A549 (cell line): ENCODE measurements around the gene NR1H2. TPM values are rescaled to one million over a fixed set of nuclear protein-coding genes. Genes with fewer than 3 reads are reported as not detected.

Source experiments
- ATAC-seq, 2 experiments: fragments of 200-7000 bp in 1 of 2; fragments of >200 bp in 1 of 2; cut with Nextera tagmentation in 1 of 2; cut with Tn5 transposase in 1 of 2; 3 replicates each; pipeline versions ENCODE4 v1.8.0 to v1.9.1; 2018 to 2020; ENCODE audit warnings: mild to moderate bottlenecking in 1 of 2, moderate library complexity in 1 of 2
- CTCF ChIA-PET: fragments of 300-600 bp; sonication (Branson Sonifier 250); formaldehyde crosslinking; extraction: SDS; loops from one replicate; lab custom pipeline; 2021; ENCODE audit warnings: antibody characterized with exemption, inconsistent platforms; lab: Yijun Ruan, JAX
- POLR2A ChIA-PET: fragments of 350-600 bp; formaldehyde crosslinking; extraction: SDS; loops from one replicate; lab custom pipeline; 2021; ENCODE audit warnings: antibody characterized with exemption, inconsistent platforms; lab: Yijun Ruan, JAX
- DNase-seq, 2 experiments: peaks; one replicate each; pipeline versions ENCODE4 v3.0.0 to v3.0.0-alpha.2; 2011 to 2016; ENCODE audit warnings: low read depth in 1 of 2, low spot score in 1 of 2
- FAIRE-seq: peaks from 2 replicates; lab custom pipeline; 2011; peaks lifted over from hg19 to GRCh38; lab: Jason Lieb, UNC
- H3K27ac ChIP-seq, 2 experiments: fragments of >200 bp; sonication (Bioruptor Twin); formaldehyde crosslinking; 3 replicates each; pipeline ENCODE4 v1.5.1; 2016 to 2017
- H3K4me1 ChIP-seq: fragments of >200 bp; sonication (Bioruptor Twin); formaldehyde crosslinking; 3 replicates; pipeline ENCODE4 v1.6.1; 2016
- H3K4me2 ChIP-seq: fragments of >200 bp; sonication (Bioruptor Twin); formaldehyde crosslinking; 3 replicates; pipeline ENCODE4 v1.6.1; 2016
- H3K4me3 ChIP-seq: fragments of >200 bp; sonication (Bioruptor Twin); formaldehyde crosslinking; 3 replicates; pipeline ENCODE4 v1.5.1; 2016
- H3K9me3 ChIP-seq: fragments of >200 bp; sonication (Bioruptor Twin); formaldehyde crosslinking; 3 replicates; pipeline ENCODE4 v1.6.1; 2016
- CEBPB ChIP-seq, 2 experiments: fragments of >200 bp in 1 of 2; sonication (Bioruptor Twin) in 1 of 2; formaldehyde crosslinking in 1 of 2; IDR thresholded peaks; 2 replicates each; pipeline ENCODE4 v1.6.1; 2012 to 2016
- CHD4 ChIP-seq: fragments of 200-600 bp; sonication (generic); IDR thresholded peaks from 2 replicates; pipeline ENCODE4 v1.6.1; 2016; ENCODE audit warnings: antibody characterized with exemption, mild to moderate bottlenecking, borderline replicate concordance
- CTCF ChIP-seq: fragments of >200 bp; sonication (Bioruptor Twin); formaldehyde crosslinking; IDR thresholded peaks from 3 replicates; pipeline ENCODE4 v1.5.1; 2016
- FOSB ChIP-seq: fragments of 250-450 bp; sonication (Bioruptor Pico); IDR thresholded peaks from 2 replicates; pipeline ENCODE4 v1.5.0; 2020; ENCODE audit warnings: mild to moderate bottlenecking, moderate library complexity
- FOXS1 ChIP-seq: fragments of 250-450 bp; sonication (Bioruptor Pico); IDR thresholded peaks from 2 replicates; pipeline ENCODE4 v1.5.0; 2020; ENCODE audit warnings: mild to moderate bottlenecking, moderate library complexity
- HES2 ChIP-seq: fragments of >200 bp; sonication (Bioruptor Twin); formaldehyde crosslinking; IDR thresholded peaks from 2 replicates; pipeline ENCODE4 v1.6.1; 2016
- HEYL ChIP-seq: fragments of 250-450 bp; sonication (Bioruptor Pico); IDR thresholded peaks from 2 replicates; pipeline ENCODE4 v1.8.0; 2021; ENCODE audit warnings: mild to moderate bottlenecking, moderate library complexity
- HOXB13 ChIP-seq: fragments of 250-450 bp; sonication (Bioruptor Pico); IDR thresholded peaks from 2 replicates; pipeline ENCODE4 v1.5.0; 2020; ENCODE audit warnings: low read depth, mild to moderate bottlenecking, moderate library complexity
- JUN ChIP-seq, 2 experiments: fragments of >200 bp; sonication (Bioruptor Twin); formaldehyde crosslinking; IDR thresholded peaks; 2 replicates in 1 of 2; 3 replicates in 1 of 2; pipeline ENCODE4 v1.6.1; 2016 to 2017
- MAZ ChIP-seq: fragments of 150-350 bp; IDR thresholded peaks from 2 replicates; pipeline ENCODE4 v1.6.1; 2014; ENCODE audit warnings: antibody characterized with exemption, low read depth, low read length, borderline replicate concordance
- NPAS2 ChIP-seq: fragments of 250-450 bp; sonication (Bioruptor Pico); IDR thresholded peaks from 2 replicates; pipeline ENCODE4 v1.8.0; 2022; ENCODE audit warnings: mild to moderate bottlenecking, moderate library complexity, borderline replicate concordance
- NR3C1 ChIP-seq: fragments of >200 bp; sonication (Bioruptor Twin); formaldehyde crosslinking; IDR thresholded peaks from 3 replicates; pipeline ENCODE4 v1.6.1; 2017
- PBX3 ChIP-seq: IDR thresholded peaks from 2 replicates; pipeline ENCODE4 v1.6.1; 2012
- POLR2A ChIP-seq: IDR thresholded peaks from 2 replicates; pipeline ENCODE4 v1.6.1; 2012; ENCODE audit warnings: mild to moderate bottlenecking, low read length
- POLR2AphosphoS2 ChIP-seq: conservative IDR thresholded peaks from 2 replicates; pipeline ENCODE4 v1.6.1; 2012; ENCODE audit warnings: low read length, improper control_type of control experiment, inconsistent platforms
- RAD21 ChIP-seq, 2 experiments: fragments of >200 bp in 1 of 2; sonication (Bioruptor Twin) in 1 of 2; formaldehyde crosslinking in 1 of 2; IDR thresholded peaks in 1 of 2; conservative IDR thresholded peaks in 1 of 2; 2 replicates in 1 of 2; 3 replicates in 1 of 2; pipeline ENCODE4 v1.6.1; 2012 to 2018; ENCODE audit warnings: inconsistent platforms in 1 of 2
- RNF2 ChIP-seq: fragments of 200-600 bp; sonication (generic); IDR thresholded peaks from 2 replicates; pipeline ENCODE4 v1.6.1; 2016; ENCODE audit warnings: low read depth, mild to moderate bottlenecking, antibody characterized with exemption, moderate library complexity, borderline replicate concordance
- TFCP2L1 ChIP-seq: fragments of 250-450 bp; sonication (Bioruptor Pico); IDR thresholded peaks from 2 replicates; pipeline ENCODE4 v1.5.0; 2021; ENCODE audit warnings: mild to moderate bottlenecking
- TP53 ChIP-seq: fragments of 250-450 bp; sonication (Bioruptor Pico); IDR thresholded peaks from 2 replicates; pipeline ENCODE4 v1.5.0; 2021; ENCODE audit warnings: mild to moderate bottlenecking, moderate library complexity
- ZFP36 ChIP-seq: fragments of 450-650 bp; IDR thresholded peaks from 2 replicates; pipeline ENCODE4 v1.6.1; 2014; ENCODE audit warnings: borderline replicate concordance; ENCODE audit not compliant: partially characterized antibody
- ZNF302 ChIP-seq: fragments of 250-450 bp; sonication (Bioruptor Pico); IDR thresholded peaks from 2 replicates; pipeline ENCODE4 v1.9.0; 2021; ENCODE audit warnings: inconsistent platforms, mild to moderate bottlenecking, moderate library complexity
- WGBS: methylation state at CpG from one replicate; pipeline ENCODE4 v1.1.6; 2017; ENCODE audit errors: missing lambda C conversion rate; 5-methylcytosine and 5-hydroxymethylcytosine counted together
- polyA plus RNA-seq, 4 experiments: library from polyadenylated mRNA; depleted of rRNA in 3 of 4; stranded (reverse); fragments of >200 nt; fragmentation: RNase III in 1 of 4; extraction: RNeasy Plus Mini Kit Qiagen cat#74134 plus additional on column Dnase treatment in 1 of 4; gene quantifications; 2 replicates in 3 of 4; 3 replicates in 1 of 4; pipeline ENCODE4 v1.2.3, GENCODE V29; 2011 to 2017

The NR1H2 gene
- polyA plus RNA-seq, 2 of the 4 experiments (the other 2 are of a cell fraction) = 39.3 to 67.0 TPM

GRCh38 chr19:50330365-50331078 is 45.7 kb upstream of the NR1H2 start:
- WGBS = 4% methylated on average over 45 of the region's 48 CpGs
- CTCF ChIA-PET = interaction anchor here (1.1 to 1.7 kb wide), 3 partner anchors 38 to 194 kb away, joined by 4 to 6 read pairs (median 4); no protein-coding TSS in a partner anchor
- H3K4me3 ChIP-seq = peak overlapping the region; percentile 60
- POLR2A ChIA-PET = no interaction called here
- H3K4me1 ChIP-seq = peaks cover 42% of the 10 kb centered on the region
- peak; percentile 33 to 74 for ATAC-seq
- FAIRE-seq = no peak
- DNase-seq = peak; percentile 87 to 94
- H3K4me2 ChIP-seq = peak overlapping the region; percentile 99
- TF ChIP-seq POLR2A (peak; percentile 25; the same call in 1 of the 2 replicates), FOXS1 (CRISPR knock-in tag) (no peak)
- peak overlapping the region; percentile 63 to 78 for H3K27ac ChIP-seq
- 0 out of 3 replicates have a peak, but pooled peaks cover 3% of the 10 kb centered on the region for H3K9me3 ChIP-seq

GRCh38 chr19:50331221-50331993 is 44.9 kb upstream of the NR1H2 start:
- H3K4me1 ChIP-seq = peaks cover 34% of the 10 kb centered on the region
- POLR2A ChIA-PET = interaction anchor here (0.6 kb wide), 1 partner anchor 37 kb away, joined by 3 read pairs; no protein-coding TSS in a partner anchor
- DNase-seq = no peak
- ATAC-seq = no peak
- no peak for FAIRE-seq
- H3K4me2 ChIP-seq = peak overlapping the region; percentile 99
- no peak for TF ChIP-seq NPAS2
- TF ChIP-seq PBX3 = no peak
- TF ChIP-seq NR3C1 = no peak
- TF ChIP-seq RNF2 = no peak
- TF ChIP-seq MAZ = no peak
- no peak for TF ChIP-seq TFCP2L1 (CRISPR knock-in tag)
- no peak for TF ChIP-seq JUN (IDR thresholded peaks at IDR 0.05)
- TF ChIP-seq HOXB13 (CRISPR knock-in tag) = no peak
- TF ChIP-seq HEYL = no peak
- TF ChIP-seq RAD21 (conservative IDR thresholded peaks at IDR 0.05 in 1 of 2, IDR thresholded peaks at IDR 0.05 in 1 of 2) = no peak
- TF ChIP-seq TP53 = no peak
- peak overlapping the region; percentile 63 to 78 for H3K27ac ChIP-seq
- H3K4me3 ChIP-seq = peak overlapping the region; percentile 60
- CTCF ChIA-PET = interaction anchor here (0.8 to 1.1 kb wide), 2 partner anchors 26 to 184 kb away, joined by 3 to 4 read pairs; no protein-coding TSS in a partner anchor
- WGBS = 28% methylated on average over 10 of the region's 10 CpGs
- H3K9me3 ChIP-seq = 0 out of 3 replicates have a peak, but pooled peaks cover 3% of the 10 kb centered on the region

- 41% methylated on average over 2 of the region's 2 CpGs for WGBS
- H3K27ac ChIP-seq = no peak overlapping the region
- ATAC-seq = no peak
- TF ChIP-seq RAD21 (conservative IDR thresholded peaks at IDR 0.05 in 1 of 2, IDR thresholded peaks at IDR 0.05 in 1 of 2) (no peak), CHD4 (no peak), ZNF302 (no peak), ZFP36 (no peak), FOSB (no peak), HES2 (no peak), POLR2A (no peak), HOXB13 (CRISPR knock-in tag) (no peak), CEBPB (IDR thresholded peaks at IDR 0.05) (no peak), POLR2AphosphoS2 (no peak), CTCF (no peak)
- TF ChIP-seq, all 56 proteins: peak for 0
- peak overlapping the region; percentile 99; the same call in 1 of the 3 replicates for H3K4me2 ChIP-seq
- ChIA-PET POLR2A (interaction anchor here (0.6 kb wide), 1 partner anchor 36 kb away, joined by 3 read pairs; no protein-coding TSS in a partner anchor), CTCF (interaction anchor here (0.8 to 1.7 kb wide), 2 partner anchors 25 to 184 kb away, joined by 3 to 9 read pairs; no protein-coding TSS in a partner anchor)
- FAIRE-seq = no peak
- H3K4me1 ChIP-seq = peaks cover 34% of the 10 kb centered on the region
- DNase-seq = no peak
- H3K9me3 ChIP-seq = 0 out of 3 replicates have a peak, but pooled peaks cover 3% of the 10 kb centered on the region
- H3K4me3 ChIP-seq = no peak overlapping the region
Observed at GRCh38 chr19:50331994-50332243, 44.3 kb upstream of the NR1H2 start.
